WTC11 (cell line): ENCODE results near the gene LY6G6F. TPM values are rescaled to one million over a fixed set of nuclear protein-coding genes. Genes with fewer than 3 reads are reported as not detected.

Experiments
- AR ChIP-seq: fragments of 250-450 bp; sonication (Bioruptor Pico); IDR thresholded peaks from 2 replicates; pipeline ENCODE4 v1.9.0; 2021; ENCODE audit warnings: mild to moderate bottlenecking
- ATF3 ChIP-seq: sonication (generic); formaldehyde crosslinking; conservative IDR thresholded peaks from 2 replicates; pipeline ENCODE4 v1.8.1; 2022; ENCODE audit warnings: mild to moderate bottlenecking, missing genetic modification reagents
- ATF6 ChIP-seq: sonication (generic); formaldehyde crosslinking; IDR thresholded peaks from 2 replicates; pipeline ENCODE4 v1.8.1; 2023; ENCODE audit warnings: mild to moderate bottlenecking, missing genetic modification reagents
- CBFB ChIP-seq: sonication (generic); formaldehyde crosslinking; IDR thresholded peaks from 2 replicates; pipeline ENCODE4 v1.8.1; 2022; ENCODE audit warnings: mild to moderate bottlenecking, low read depth, missing genetic modification reagents
- CREB1 ChIP-seq: sonication (generic); formaldehyde crosslinking; IDR thresholded peaks from 2 replicates; pipeline ENCODE4 v1.8.0; 2023; ENCODE audit warnings: mild to moderate bottlenecking, missing genetic modification reagents
- CREM ChIP-seq: sonication (generic); formaldehyde crosslinking; IDR thresholded peaks from 2 replicates; pipeline ENCODE4 v1.8.1; 2022; ENCODE audit warnings: mild to moderate bottlenecking, missing genetic modification reagents, moderate library complexity
- EMX1 ChIP-seq: fragments of 250-450 bp; sonication (Bioruptor Pico); IDR thresholded peaks from 2 replicates; pipeline ENCODE4 v1.8.0; 2021; ENCODE audit warnings: mild to moderate bottlenecking
- FOXK1 ChIP-seq: sonication (generic); formaldehyde crosslinking; IDR thresholded peaks from 2 replicates; pipeline ENCODE4 v1.8.0; 2022; ENCODE audit warnings: mild to moderate bottlenecking, moderate library complexity, missing genetic modification reagents
- FOXP1 ChIP-seq: sonication (generic); formaldehyde crosslinking; IDR thresholded peaks from 2 replicates; pipeline ENCODE4 v1.8.0; 2022; ENCODE audit warnings: missing genetic modification reagents, mild to moderate bottlenecking, moderate library complexity, borderline replicate concordance
- GABPB1 ChIP-seq: sonication (generic); formaldehyde crosslinking; IDR thresholded peaks from 2 replicates; pipeline ENCODE4 v1.8.1; 2023; ENCODE audit warnings: mild to moderate bottlenecking, missing genetic modification reagents
- GRHL2 ChIP-seq: fragments of 250-450 bp; sonication (Bioruptor Pico); IDR thresholded peaks from 2 replicates; pipeline ENCODE4 v1.8.0; 2022; ENCODE audit warnings: mild to moderate bottlenecking, moderate library complexity; ENCODE audit not compliant: insufficient replicate concordance, severe bottlenecking
- GTF2I ChIP-seq: fragments of 250-450 bp; sonication (Bioruptor Pico); conservative IDR thresholded peaks from 2 replicates; pipeline ENCODE4 v1.4.0; 2021; ENCODE audit warnings: mild to moderate bottlenecking
- IRF1 ChIP-seq: sonication (generic); formaldehyde crosslinking; IDR thresholded peaks from 2 replicates; pipeline ENCODE4 v1.8.0; 2023; ENCODE audit warnings: missing genetic modification reagents
- KAT7 ChIP-seq: sonication (generic); formaldehyde crosslinking; IDR thresholded peaks from 2 replicates; pipeline ENCODE4 v1.8.1; 2023; ENCODE audit warnings: missing genetic modification reagents, mild to moderate bottlenecking, borderline replicate concordance
- MYBL2 ChIP-seq: sonication (generic); formaldehyde crosslinking; IDR thresholded peaks from 2 replicates; pipeline ENCODE4 v1.8.1; 2023; ENCODE audit warnings: mild to moderate bottlenecking, moderate library complexity, missing genetic modification reagents
- NR1H2 ChIP-seq: sonication (generic); formaldehyde crosslinking; IDR thresholded peaks from 2 replicates; pipeline ENCODE4 v1.9.0; 2021; ENCODE audit warnings: mild to moderate bottlenecking, moderate library complexity, missing genetic modification reagents
- PRRX2 ChIP-seq: fragments of 250-450 bp; sonication (Bioruptor Pico); IDR thresholded peaks from 2 replicates; pipeline ENCODE4 v1.8.0; 2021; ENCODE audit warnings: mild to moderate bottlenecking
- RELA ChIP-seq: sonication (generic); formaldehyde crosslinking; IDR thresholded peaks from 2 replicates; pipeline ENCODE4 v1.8.1; 2022; ENCODE audit warnings: missing genetic modification reagents, mild to moderate bottlenecking, borderline replicate concordance
- SMAD4 ChIP-seq: sonication (generic); formaldehyde crosslinking; IDR thresholded peaks from 2 replicates; pipeline ENCODE4 v1.8.0; 2022; ENCODE audit warnings: mild to moderate bottlenecking, missing genetic modification reagents
- SOX15 ChIP-seq: fragments of 250-450 bp; sonication (Bioruptor Pico); IDR thresholded peaks from 2 replicates; pipeline ENCODE4 v1.9.0; 2021; ENCODE audit warnings: mild to moderate bottlenecking
- SP1 ChIP-seq: sonication (generic); formaldehyde crosslinking; conservative IDR thresholded peaks from 2 replicates; pipeline ENCODE4 v1.8.1; 2022; ENCODE audit warnings: missing genetic modification reagents
- TCF7 ChIP-seq: sonication (generic); formaldehyde crosslinking; IDR thresholded peaks from 2 replicates; pipeline ENCODE4 v1.8.0; 2022; ENCODE audit warnings: mild to moderate bottlenecking, low read depth, missing genetic modification reagents, moderate library complexity
- USF1 ChIP-seq: sonication (generic); formaldehyde crosslinking; IDR thresholded peaks from 2 replicates; pipeline ENCODE4 v1.8.0; 2022; ENCODE audit warnings: mild to moderate bottlenecking, missing genetic modification reagents
- USF2 ChIP-seq: sonication (generic); formaldehyde crosslinking; IDR thresholded peaks from 2 replicates; pipeline ENCODE4 v1.8.1; 2023; ENCODE audit warnings: mild to moderate bottlenecking, missing genetic modification reagents, moderate library complexity
- ZBTB21 ChIP-seq: sonication (generic); formaldehyde crosslinking; IDR thresholded peaks from 2 replicates; pipeline ENCODE4 v1.8.1; 2023; ENCODE audit warnings: mild to moderate bottlenecking, missing genetic modification reagents, borderline replicate concordance
- ZMAT4 ChIP-seq: fragments of 250-450 bp; sonication (Bioruptor Pico); IDR thresholded peaks from 2 replicates; pipeline ENCODE4 v1.9.0; 2021; ENCODE audit warnings: mild to moderate bottlenecking
- ZNF121 ChIP-seq: sonication (generic); formaldehyde crosslinking; IDR thresholded peaks from 2 replicates; pipeline ENCODE4 v1.8.0; 2023; ENCODE audit warnings: missing genetic modification reagents
- ZNF263 ChIP-seq: sonication (generic); formaldehyde crosslinking; IDR thresholded peaks from 2 replicates; pipeline ENCODE4 v1.8.1; 2022; ENCODE audit warnings: low read depth, mild to moderate bottlenecking, moderate library complexity, missing genetic modification reagents
- ZNF423 ChIP-seq: fragments of 250-450 bp; sonication (Bioruptor Pico); IDR thresholded peaks from 2 replicates; pipeline ENCODE4 v2.1.2; 2022; ENCODE audit warnings: mild to moderate bottlenecking, moderate library complexity
- ZNF425 ChIP-seq: fragments of 250-450 bp; sonication (Bioruptor Pico); conservative IDR thresholded peaks from 2 replicates; pipeline ENCODE4 v1.9.0; 2021; ENCODE audit warnings: mild to moderate bottlenecking
- ZNF671 ChIP-seq: fragments of 250-450 bp; sonication (Bioruptor Pico); IDR thresholded peaks from 2 replicates; pipeline ENCODE4 v1.8.0; 2021; ENCODE audit warnings: mild to moderate bottlenecking
- total RNA-seq: library from RNA; stranded (reverse); gene quantifications from 3 replicates; pipeline ENCODE4 v1.2.3, GENCODE V29; 2021

LY6G6F gene
- total RNA-seq, 1 experiment from 2014 or later = not detected

- no peak for TF ChIP-seq IRF1
- TF ChIP-seq NR1H2 = no peak
- no peak; the same call in 1 of the 2 replicates for TF ChIP-seq ZNF425 (CRISPR knock-in tag)
- no peak for TF ChIP-seq GTF2I
- TF ChIP-seq SP1 (CRISPR knock-in tag) = peak; percentile 92
- no peak for TF ChIP-seq ATF3
- TF ChIP-seq SOX15 (CRISPR knock-in tag) = no peak
- no peak for TF ChIP-seq CBFB (CRISPR knock-in tag)
- TF ChIP-seq ZNF423 = no peak
- TF ChIP-seq ATF6 = no peak
- no peak for TF ChIP-seq AR
- no peak for TF ChIP-seq TCF7 (CRISPR knock-in tag)
- no peak; the same call in 1 of the 2 replicates for TF ChIP-seq USF1
- no peak for TF ChIP-seq GABPB1 (CRISPR knock-in tag)
- no peak for TF ChIP-seq CREM (CRISPR knock-in tag)
- TF ChIP-seq FOXP1 = peak; percentile 67; the same call in 1 of the 2 replicates
- no peak; the same call in 1 of the 2 replicates for TF ChIP-seq KAT7 (CRISPR knock-in tag)
- no peak for TF ChIP-seq ZNF121 (CRISPR knock-in tag)
- TF ChIP-seq RELA = peak; percentile 59; the same call in 1 of the 2 replicates
- TF ChIP-seq ZMAT4 (CRISPR knock-in tag) = 0 out of 2 replicates have a peak, but pooled peaks have one; percentile 37
- no peak for TF ChIP-seq ZBTB21
- TF ChIP-seq MYBL2 (CRISPR knock-in tag) = 0 out of 2 replicates have a peak, but pooled peaks have one; percentile 70
- peak; percentile 55; the same call in 1 of the 2 replicates for TF ChIP-seq FOXK1 (CRISPR knock-in tag)
- TF ChIP-seq PRRX2 (CRISPR knock-in tag) = peak; percentile 71; the same call in 1 of the 2 replicates
- TF ChIP-seq SMAD4 = no peak
- no peak for TF ChIP-seq EMX1 (CRISPR knock-in tag)
- TF ChIP-seq CREB1 (CRISPR knock-in tag) = no peak
- TF ChIP-seq ZNF671 (CRISPR knock-in tag) = no peak
- TF ChIP-seq GRHL2 (CRISPR knock-in tag) = no peak
- no peak for TF ChIP-seq USF2
- no peak for TF ChIP-seq ZNF263 (CRISPR knock-in tag)
These were observed 23.4 kb downstream of the LY6G6F start (continued) for GRCh38 chr6:31729979-31730630.
